ENCODE data around the gene RHD. TPM values are rescaled to one million over a fixed set of nuclear protein-coding genes. Genes with fewer than 3 reads are reported as not detected.

RHD gene
- total RNA-seq, 2 donors from 2014 or later, result not detected

DNA sequence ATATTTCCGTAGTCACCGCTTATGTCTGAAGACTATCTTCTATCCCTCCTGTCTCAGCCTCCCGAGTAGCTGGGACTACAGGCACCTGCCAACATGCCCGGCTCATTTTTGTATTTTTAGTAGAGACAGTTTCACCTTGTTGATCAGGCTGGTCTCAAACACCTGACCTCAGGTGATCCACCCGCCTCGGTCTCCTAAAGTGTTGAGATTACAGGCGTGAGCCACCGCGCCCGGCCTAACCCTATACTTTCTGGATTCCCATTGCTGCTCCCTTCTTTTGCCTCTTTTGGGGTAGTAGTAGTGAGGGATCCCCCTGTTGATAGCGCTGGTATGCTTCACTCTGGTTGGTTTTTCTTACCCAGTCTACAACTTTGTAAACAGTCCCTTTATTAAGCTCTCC is 34.3 kb upstream of the RHD start:
- DNase-seq (ENCODE audit: low spot score) (no peak), ATAC-seq (ENCODE audit: insufficient number of reproducible peaks, low FRiP score, low read depth) (no peak)
- Histone ChIP-seq H3K9me3 (no peaks in the 10 kb centered on the region), H3K27ac (no peak overlapping the region), H3K4me1 (ENCODE audit: control insufficient read depth in 1 of 2, low read depth in 2 of 2) (peaks cover 18 to 38% of the 10 kb centered on the region in 2 donors), H3K27me3 (replicated peaks; ENCODE audit: insufficient read depth) (no peaks in the 10 kb centered on the region), H3K4me3 (no peak overlapping the region), H3K36me3 (peaks cover 17% of the 10 kb centered on the region)
- TF ChIP-seq, protein P1, sequence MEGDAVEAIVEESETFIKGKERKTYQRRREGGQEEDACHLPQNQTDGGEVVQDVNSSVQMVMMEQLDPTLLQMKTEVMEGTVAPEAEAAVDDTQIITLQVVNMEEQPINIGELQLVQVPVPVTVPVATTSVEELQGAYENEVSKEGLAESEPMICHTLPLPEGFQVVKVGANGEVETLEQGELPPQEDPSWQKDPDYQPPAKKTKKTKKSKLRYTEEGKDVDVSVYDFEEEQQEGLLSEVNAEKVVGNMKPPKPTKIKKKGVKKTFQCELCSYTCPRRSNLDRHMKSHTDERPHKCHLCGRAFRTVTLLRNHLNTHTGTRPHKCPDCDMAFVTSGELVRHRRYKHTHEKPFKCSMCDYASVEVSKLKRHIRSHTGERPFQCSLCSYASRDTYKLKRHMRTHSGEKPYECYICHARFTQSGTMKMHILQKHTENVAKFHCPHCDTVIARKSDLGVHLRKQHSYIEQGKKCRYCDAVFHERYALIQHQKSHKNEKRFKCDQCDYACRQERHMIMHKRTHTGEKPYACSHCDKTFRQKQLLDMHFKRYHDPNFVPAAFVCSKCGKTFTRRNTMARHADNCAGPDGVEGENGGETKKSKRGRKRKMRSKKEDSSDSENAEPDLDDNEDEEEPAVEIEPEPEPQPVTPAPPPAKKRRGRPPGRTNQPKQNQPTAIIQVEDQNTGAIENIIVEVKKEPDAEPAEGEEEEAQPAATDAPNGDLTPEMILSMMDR (IDR thresholded peaks at IDR 0.05), result no peak

DNA sequence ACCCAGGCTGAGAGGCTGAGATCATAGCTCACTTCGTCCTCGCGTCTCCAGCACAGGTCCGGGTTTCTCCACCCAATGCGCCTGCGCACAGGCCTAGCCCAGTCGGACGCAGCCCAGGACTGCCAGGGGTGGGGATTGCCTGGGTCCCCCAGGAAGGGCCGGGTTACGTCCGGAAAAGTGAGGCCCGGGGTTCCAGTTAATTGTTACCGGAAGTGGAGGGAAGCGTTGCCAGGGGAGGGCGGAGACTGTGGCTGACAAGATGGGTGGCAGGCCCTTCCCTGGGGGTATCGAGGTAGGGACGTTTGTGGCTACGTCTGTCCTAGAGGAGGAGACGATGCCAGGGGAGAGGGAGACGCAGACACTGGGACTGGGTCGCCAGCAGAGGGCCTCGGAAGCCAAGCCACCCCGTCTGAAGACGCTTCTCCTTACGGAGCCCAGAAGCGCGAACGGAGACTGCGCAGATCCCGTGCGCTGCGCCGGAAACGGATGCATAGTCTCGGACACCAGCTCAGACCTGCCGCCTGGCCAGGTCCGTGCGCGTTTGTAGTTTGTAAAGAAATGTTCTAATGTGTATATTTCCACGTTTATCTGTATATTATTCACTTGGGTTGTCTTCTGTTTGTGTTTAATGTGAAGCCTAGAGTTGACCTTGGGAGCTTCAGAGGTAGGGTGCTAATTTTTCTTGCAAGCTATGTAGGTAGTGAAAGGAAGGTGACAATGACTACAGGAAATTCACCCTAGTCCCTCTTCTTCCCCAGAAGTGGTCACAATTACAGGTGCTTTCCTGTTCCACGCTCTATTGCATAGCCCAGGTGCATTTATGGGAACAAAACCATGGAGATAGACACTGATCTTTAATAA is 32.4 kb upstream of the RHD start:
- DNase-seq (ENCODE audit: low spot score), result peak; percentile 89
- TF ChIP-seq, protein P1 (IDR thresholded peaks at IDR 0.05), result peak; percentile 64
- peak; percentile 84 for ATAC-seq (ENCODE audit: insufficient number of reproducible peaks, low FRiP score, low read depth)
- H3K27me3 ChIP-seq (replicated peaks; ENCODE audit: insufficient read depth), result no peaks in the 10 kb centered on the region
- peaks cover 34% of the 10 kb centered on the region for H3K36me3 ChIP-seq
- peak overlapping the region; percentile 68 for H3K4me3 ChIP-seq
- peaks cover 16 to 43% of the 10 kb centered on the region in 2 donors for H3K4me1 ChIP-seq (ENCODE audit: control insufficient read depth in 1 of 2, low read depth in 2 of 2)
- H3K9me3 ChIP-seq, result no peaks in the 10 kb centered on the region
- H3K27ac ChIP-seq, result peak overlapping the region; percentile 86 to 88

DNA sequence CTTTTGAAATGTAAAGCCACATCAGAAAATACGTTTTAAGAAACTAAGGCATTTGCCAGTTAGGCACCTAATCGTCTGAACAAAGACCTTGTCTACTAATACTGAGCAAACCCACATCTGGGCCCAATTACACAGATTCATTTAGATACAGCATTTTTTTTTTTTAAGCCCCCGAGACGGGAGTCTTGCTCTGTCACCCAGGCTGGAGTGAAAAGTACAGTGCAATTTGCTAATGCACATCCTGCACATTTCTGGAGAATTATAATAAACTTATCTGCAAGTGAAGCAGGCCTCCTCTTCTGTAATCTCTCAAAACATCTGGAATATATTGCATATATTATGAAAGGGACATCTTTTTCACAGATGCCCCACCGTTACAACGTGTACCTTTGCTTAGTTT is 28.4 kb upstream of the RHD start:
- no peak overlapping the region for H3K27ac ChIP-seq
- H3K27me3 ChIP-seq (replicated peaks; ENCODE audit: insufficient read depth), result no peaks in the 10 kb centered on the region
- H3K4me3 ChIP-seq, result no peak overlapping the region
- ATAC-seq (ENCODE audit: insufficient number of reproducible peaks, low FRiP score, low read depth) (no peak), DNase-seq (ENCODE audit: low spot score) (no peak)
- TF ChIP-seq, protein P1 (IDR thresholded peaks at IDR 0.05), result no peak
- no peaks in the 10 kb centered on the region for H3K9me3 ChIP-seq
- H3K36me3 ChIP-seq, result peaks cover 36% of the 10 kb centered on the region
- H3K4me1 ChIP-seq (ENCODE audit: control insufficient read depth in 1 of 2, low read depth in 2 of 2), result peaks cover 26 to 55% of the 10 kb centered on the region in 2 donors

DNA sequence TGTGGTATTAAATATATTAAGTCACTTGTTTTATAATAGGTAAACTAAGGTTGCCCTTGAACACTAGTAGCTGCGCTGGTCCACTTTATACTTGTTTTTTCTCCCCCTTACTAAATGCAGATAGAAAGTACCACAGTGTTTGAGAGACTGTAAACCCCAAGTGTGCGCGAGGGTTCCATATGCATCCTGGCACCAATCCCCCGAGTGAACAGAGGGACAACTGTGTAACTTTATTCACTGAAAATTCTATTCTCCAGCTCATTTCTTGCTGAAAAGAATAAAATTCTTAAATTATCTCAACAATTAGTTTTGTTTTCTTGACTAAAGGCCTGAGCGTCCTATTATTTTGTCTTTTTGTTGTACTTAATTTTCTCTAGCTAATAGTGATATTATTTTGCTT is 26.9 kb upstream of the RHD start:
- Histone ChIP-seq H3K36me3 (peaks cover 36% of the 10 kb centered on the region), H3K4me1 (ENCODE audit: control insufficient read depth in 1 of 2, low read depth in 2 of 2) (peaks cover 23 to 46% of the 10 kb centered on the region in 2 donors), H3K27me3 (replicated peaks; ENCODE audit: insufficient read depth) (no peaks in the 10 kb centered on the region), H3K4me3 (peak overlapping the region; percentile 98), H3K9me3 (no peaks in the 10 kb centered on the region), H3K27ac (peak overlapping the region in 1 of 2 donors; percentile 100)
- DNase-seq (ENCODE audit: low spot score) (no peak), ATAC-seq (ENCODE audit: insufficient number of reproducible peaks, low FRiP score, low read depth) (no peak)
- TF ChIP-seq, protein P1 (IDR thresholded peaks at IDR 0.05), result no peak

DNA sequence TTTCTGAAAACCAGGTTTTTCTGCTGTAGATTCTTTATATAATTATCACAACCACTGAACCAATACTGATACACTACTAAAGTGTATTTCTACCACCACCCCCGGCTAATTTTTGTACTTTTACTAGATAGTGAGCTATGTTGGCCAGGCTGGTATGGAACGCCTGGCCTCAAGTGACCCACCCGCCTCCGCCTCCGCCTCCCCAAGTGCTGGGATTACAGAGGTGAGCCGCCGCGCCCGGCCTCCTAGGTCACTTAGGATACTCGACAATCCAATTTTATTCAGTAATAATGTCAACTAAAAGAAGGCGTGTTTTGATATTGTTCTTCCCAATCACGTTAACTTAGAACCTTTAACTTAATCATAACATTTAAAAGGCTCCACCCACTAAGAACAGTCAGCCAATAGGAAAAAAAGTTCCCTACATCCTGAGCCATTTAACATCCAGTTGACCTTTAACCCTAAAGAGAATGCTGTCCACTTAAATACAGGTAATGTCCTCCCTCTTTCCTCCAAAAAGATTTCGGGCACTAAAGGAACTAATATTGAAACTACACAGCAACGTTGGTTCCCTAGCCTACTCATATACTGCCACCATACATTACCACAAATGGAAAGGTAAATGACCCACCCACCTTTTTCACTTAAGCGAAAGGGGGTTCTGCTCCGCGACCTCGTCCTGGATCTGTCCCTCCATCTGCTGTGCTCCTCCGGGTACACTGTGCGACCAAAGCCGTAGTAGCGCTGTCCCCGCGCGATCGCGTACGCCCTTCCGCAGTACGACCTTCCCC is 26.3 kb upstream of the RHD start:
- DNase-seq (ENCODE audit: low spot score), result no peak
- no peak for ATAC-seq (ENCODE audit: insufficient number of reproducible peaks, low FRiP score, low read depth)
- peak overlapping the region; percentile 98 for H3K4me3 ChIP-seq
- H3K36me3 ChIP-seq, result peaks cover 36% of the 10 kb centered on the region
- no peaks in the 10 kb centered on the region for H3K27me3 ChIP-seq (replicated peaks; ENCODE audit: insufficient read depth)
- no peaks in the 10 kb centered on the region for H3K9me3 ChIP-seq
- TF ChIP-seq, protein P1 (IDR thresholded peaks at IDR 0.05), result no peak
- peak overlapping the region; percentile 100 for H3K27ac ChIP-seq
- H3K4me1 ChIP-seq (ENCODE audit: control insufficient read depth in 1 of 2, low read depth in 2 of 2), result peaks cover 20 to 40% of the 10 kb centered on the region in 2 donors
